ENCODE measurements around the gene COX19.

DNA sequence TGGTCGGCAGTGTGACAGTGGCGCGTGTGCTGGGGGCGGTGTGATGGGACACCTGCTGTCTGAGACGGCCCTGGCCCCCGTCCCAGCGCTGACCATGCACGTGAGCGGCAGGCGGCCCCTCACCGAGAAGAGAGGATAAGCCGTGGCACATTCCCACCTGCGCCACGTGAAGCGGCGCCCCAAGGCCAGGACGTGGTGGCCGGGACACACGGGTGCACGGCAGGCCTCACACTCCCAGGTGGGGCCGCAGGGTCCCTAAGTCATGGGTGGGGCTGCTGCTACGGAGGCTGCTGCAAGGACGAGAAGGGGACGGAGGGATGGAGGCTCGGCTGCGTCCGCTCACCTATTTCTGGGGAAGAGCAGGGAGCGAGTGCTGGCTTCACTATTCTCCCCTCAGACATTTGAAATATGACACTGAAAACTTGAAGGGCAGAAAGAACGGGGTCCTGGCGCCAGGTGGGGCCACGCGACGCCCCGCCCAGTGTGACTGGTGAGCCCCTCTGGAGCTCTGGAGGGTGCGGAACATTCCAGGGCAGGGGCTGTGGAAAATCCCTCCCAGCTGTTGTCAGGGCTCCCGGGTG is 15.1 kb upstream of the COX19 start:
- TF ChIP-seq POLR2AphosphoS5 (IDR thresholded peaks at IDR 0.05; ENCODE audit: borderline replicate concordance, low read depth, low read length) (no peak), EZH2 (IDR thresholded peaks at IDR 0.05) (no peak)
